Brain microvascular endothelial cell (primary cell): Measurements from ENCODE around the gene C1orf56.

Source experiments
- DNase-seq: peaks from one replicate; pipeline ENCODE4 v3.0.0-alpha.2; 2020
- H3K27ac ChIP-seq: fragments of 250-450 bp; sonication (Bioruptor Pico); 2 replicates; pipeline ENCODE4 v1.5.1; 2020; ENCODE audit warnings: mild to moderate bottlenecking, moderate library complexity
- H3K27me3 ChIP-seq: fragments of 250-450 bp; sonication (Bioruptor Pico); replicated peaks from 2 replicates; pipeline ENCODE4 v1.5.1; 2020; ENCODE audit warnings: mild to moderate bottlenecking
- H3K36me3 ChIP-seq: fragments of 250-450 bp; sonication (Bioruptor Pico); replicated peaks from 2 replicates; pipeline ENCODE4 v1.5.1; 2020; ENCODE audit warnings: mild to moderate bottlenecking
- H3K4me3 ChIP-seq: 2 replicates; pipeline ENCODE4 v1.5.1; 2011; ENCODE audit warnings: low read depth, mild to moderate bottlenecking, control low read depth, low read length, moderate library complexity
- CTCF ChIP-seq: IDR thresholded peaks from 2 replicates; pipeline ENCODE4 v1.5.1; 2011; ENCODE audit warnings: low read depth, mild to moderate bottlenecking, moderate library complexity, low read length, control low read depth, inconsistent platforms; ENCODE audit errors: missing control alignments
- in situ Hi-C: cut with HindIII; loops from 2 replicates; pipeline ENCODE4 v1.10.0; 2017; ENCODE audit warnings: low sequenced_read_pairs, low pct_ligation_motif_present

C1orf56 gene

DNA sequence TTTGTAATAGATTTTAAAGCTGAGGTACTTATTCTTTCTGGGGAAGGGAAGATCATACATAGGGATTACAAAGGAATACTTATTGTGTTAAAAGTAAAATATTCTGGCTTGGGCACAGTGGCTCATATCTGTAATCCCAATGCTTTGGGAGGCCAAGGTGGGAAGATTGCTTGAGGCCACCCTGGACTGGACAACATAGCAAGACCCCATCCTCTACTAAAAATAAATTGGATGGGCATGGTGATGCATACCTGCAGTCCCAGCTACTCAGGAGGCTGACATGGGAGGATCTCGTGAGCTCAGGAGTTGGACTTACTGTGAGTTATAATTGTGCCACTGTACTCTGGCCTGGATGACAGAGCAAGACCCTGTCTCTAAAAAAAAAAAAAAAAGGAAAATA lies 50.6 kb downstream of the C1orf56 start:
- DNase-seq: no peak
- TF ChIP-seq CTCF: no peak
- H3K27me3 ChIP-seq: no peaks in the 10 kb centered on the region
- no peak overlapping the region for H3K27ac ChIP-seq
- no peak overlapping the region for H3K4me3 ChIP-seq
- in situ Hi-C loops: no loop called here
- no peaks in the 10 kb centered on the region for H3K36me3 ChIP-seq
